ENCODE data around the gene FOLH1. TPM values are rescaled to one million over a fixed set of nuclear protein-coding genes. Genes with fewer than 3 reads are reported as not detected.
"Not testable (repeated sequence)": the region's sequence is repeated elsewhere in the genome, so short reads cannot be mapped to it uniquely, and the experiment has no call there.

The FOLH1 gene
- 0.98 TPM for total RNA-seq (2021; ENCODE audit: unreplicated experiment)
- polyA plus RNA-seq (2012; ENCODE audit: insufficient read length): not detected
- Bru-seq, nascent RNA: percentile 17 among the genes with signal in this experiment
- BruChase-seq, experiment 1, labeled RNA remaining after a 2-hour chase: percentile 12 among the genes with signal in this experiment
- BruChase-seq, experiment 2, labeled RNA remaining after a 6-hour chase: percentile 13 among the genes with signal in this experiment
- long read RNA-seq, partial matches to known transcripts: 0 of 1 reads
- long read RNA-seq, other reads (novel, unspliced or antisense): 1 of 1 reads

DNA sequence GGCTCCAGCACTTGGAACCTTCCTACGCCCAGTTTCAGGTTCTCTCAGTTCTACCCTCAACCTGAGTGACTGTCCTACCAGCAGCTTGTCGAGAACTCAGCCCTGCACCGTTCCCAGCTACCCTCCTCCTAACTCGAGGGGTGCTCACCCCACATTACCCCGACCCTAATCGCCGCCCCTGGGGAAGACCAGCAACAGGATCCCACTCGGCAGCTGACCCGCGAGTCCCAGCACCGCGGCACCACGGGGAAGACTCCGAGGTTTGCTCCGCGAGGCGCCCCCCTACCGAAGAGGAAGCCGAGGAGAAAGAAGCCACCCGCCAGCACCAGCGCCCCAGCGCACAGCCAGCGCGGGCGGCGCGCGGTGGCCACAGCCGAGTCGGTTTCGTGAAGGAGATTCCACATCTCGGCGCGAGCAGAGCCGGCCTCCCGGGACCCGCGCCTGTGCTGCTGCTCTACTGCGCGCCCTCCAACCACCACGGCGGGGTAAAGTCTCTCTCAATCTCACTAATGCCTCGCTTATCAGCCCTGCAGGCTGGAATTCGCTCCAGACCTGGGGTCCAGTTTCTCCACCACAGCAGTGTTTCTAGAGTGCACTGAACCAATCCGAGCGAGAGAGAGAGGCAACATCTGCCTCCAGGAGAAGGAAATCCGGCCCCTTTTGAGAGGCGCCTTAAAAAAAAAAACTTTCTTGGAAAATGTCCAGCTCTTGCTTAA is at the start of gene FOLH1:
TSS of gene FOLH1 (minus strand) at position 597 of the 716 bp plus-strand sequence. CDS start at position 404, 193 bp downstream.
- in situ Hi-C loops (cut with HindIII; ENCODE audit: low pct_unique_long_range_greater_than_20kb, low sequenced_read_pairs) (no loop called here), intact Hi-C loops (cut with micrococcal nuclease; ENCODE audit: unreplicated experiment) (no loop called here)
- peak; percentile 85 for ATAC-seq

DNA sequence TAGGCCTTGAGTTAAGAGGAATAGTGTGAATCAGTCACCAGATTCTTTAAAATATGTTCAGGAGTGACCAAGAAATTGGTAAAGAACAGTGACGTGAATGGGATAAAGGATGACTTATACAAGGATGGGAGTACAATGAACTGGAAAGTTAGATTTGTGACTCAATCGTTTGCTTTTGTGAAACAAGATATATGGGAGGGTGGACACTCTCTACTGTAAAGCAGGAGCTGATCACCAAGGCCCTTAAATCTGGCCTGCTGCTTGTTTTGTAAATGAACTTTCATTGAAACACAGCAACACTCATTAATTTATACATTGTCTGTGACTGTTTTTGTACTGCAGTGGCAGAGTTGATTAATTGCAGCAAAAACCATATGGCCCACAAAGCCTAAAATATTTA is 46.7 kb upstream of the FOLH1 start:
- CTCF ChIA-PET; in situ Hi-C loops (cut with HindIII; ENCODE audit: low pct_unique_long_range_greater_than_20kb, low sequenced_read_pairs); ATAC-seq; H3K27me3 ChIP-seq (ENCODE audit: control insufficient read depth, insufficient read depth, low read length); POLR2A ChIA-PET; intact Hi-C loops (cut with micrococcal nuclease; ENCODE audit: unreplicated experiment); BruUV-seq (replicated peaks); H3K4me3 ChIP-seq (ENCODE audit: low read depth in 2 of 2, low read length in 2 of 2); H3K27ac ChIP-seq (ENCODE audit: low read length); H3K9me3 ChIP-seq (ENCODE audit: control insufficient read depth, insufficient read depth, low read depth, low read length); H3K4me1 ChIP-seq (ENCODE audit: control insufficient read depth, insufficient read depth, low read length); DNase-seq (ENCODE audit: low read depth, low spot score); H3K36me3 ChIP-seq (ENCODE audit: control insufficient read depth, insufficient read depth, low read length): not testable (repeated sequence)

More for the DNA sequence above, at the start of gene FOLH1:
- ChIA-PET CTCF (no interaction called here), POLR2A (interaction anchor here (0.6 kb wide), 1 partner anchor 140 kb away, joined by 3 read pairs; no protein-coding TSS in a partner anchor)
- no peak for DNase-seq (ENCODE audit: low read depth, low spot score)
- H3K4me3 ChIP-seq (ENCODE audit: low read depth in 2 of 2, low read length in 2 of 2): peak within 1 kb of the TSS; percentile 47 to 55
- no peak within 1 kb of the TSS for H3K27ac ChIP-seq (ENCODE audit: low read length)
- H3K9me3 ChIP-seq (ENCODE audit: control insufficient read depth, insufficient read depth, low read depth, low read length): no peaks in the 10 kb centered on the region
- TF ChIP-seq POLR2AphosphoS5 (IDR thresholded peaks at IDR 0.05; ENCODE audit: low read depth, low read length): no peak
- no peak for TF ChIP-seq SIN3A (IDR thresholded peaks at IDR 0.05; ENCODE audit: borderline replicate concordance, insufficient read depth, low read depth, low read length)
- no peak for TF ChIP-seq TCF7L2 (IDR thresholded peaks at IDR 0.05; ENCODE audit: low read depth, low read length)
- TF ChIP-seq, protein P1, sequence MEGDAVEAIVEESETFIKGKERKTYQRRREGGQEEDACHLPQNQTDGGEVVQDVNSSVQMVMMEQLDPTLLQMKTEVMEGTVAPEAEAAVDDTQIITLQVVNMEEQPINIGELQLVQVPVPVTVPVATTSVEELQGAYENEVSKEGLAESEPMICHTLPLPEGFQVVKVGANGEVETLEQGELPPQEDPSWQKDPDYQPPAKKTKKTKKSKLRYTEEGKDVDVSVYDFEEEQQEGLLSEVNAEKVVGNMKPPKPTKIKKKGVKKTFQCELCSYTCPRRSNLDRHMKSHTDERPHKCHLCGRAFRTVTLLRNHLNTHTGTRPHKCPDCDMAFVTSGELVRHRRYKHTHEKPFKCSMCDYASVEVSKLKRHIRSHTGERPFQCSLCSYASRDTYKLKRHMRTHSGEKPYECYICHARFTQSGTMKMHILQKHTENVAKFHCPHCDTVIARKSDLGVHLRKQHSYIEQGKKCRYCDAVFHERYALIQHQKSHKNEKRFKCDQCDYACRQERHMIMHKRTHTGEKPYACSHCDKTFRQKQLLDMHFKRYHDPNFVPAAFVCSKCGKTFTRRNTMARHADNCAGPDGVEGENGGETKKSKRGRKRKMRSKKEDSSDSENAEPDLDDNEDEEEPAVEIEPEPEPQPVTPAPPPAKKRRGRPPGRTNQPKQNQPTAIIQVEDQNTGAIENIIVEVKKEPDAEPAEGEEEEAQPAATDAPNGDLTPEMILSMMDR (IDR thresholded peaks at IDR 0.05): no peak
- TF ChIP-seq, protein P2, sequence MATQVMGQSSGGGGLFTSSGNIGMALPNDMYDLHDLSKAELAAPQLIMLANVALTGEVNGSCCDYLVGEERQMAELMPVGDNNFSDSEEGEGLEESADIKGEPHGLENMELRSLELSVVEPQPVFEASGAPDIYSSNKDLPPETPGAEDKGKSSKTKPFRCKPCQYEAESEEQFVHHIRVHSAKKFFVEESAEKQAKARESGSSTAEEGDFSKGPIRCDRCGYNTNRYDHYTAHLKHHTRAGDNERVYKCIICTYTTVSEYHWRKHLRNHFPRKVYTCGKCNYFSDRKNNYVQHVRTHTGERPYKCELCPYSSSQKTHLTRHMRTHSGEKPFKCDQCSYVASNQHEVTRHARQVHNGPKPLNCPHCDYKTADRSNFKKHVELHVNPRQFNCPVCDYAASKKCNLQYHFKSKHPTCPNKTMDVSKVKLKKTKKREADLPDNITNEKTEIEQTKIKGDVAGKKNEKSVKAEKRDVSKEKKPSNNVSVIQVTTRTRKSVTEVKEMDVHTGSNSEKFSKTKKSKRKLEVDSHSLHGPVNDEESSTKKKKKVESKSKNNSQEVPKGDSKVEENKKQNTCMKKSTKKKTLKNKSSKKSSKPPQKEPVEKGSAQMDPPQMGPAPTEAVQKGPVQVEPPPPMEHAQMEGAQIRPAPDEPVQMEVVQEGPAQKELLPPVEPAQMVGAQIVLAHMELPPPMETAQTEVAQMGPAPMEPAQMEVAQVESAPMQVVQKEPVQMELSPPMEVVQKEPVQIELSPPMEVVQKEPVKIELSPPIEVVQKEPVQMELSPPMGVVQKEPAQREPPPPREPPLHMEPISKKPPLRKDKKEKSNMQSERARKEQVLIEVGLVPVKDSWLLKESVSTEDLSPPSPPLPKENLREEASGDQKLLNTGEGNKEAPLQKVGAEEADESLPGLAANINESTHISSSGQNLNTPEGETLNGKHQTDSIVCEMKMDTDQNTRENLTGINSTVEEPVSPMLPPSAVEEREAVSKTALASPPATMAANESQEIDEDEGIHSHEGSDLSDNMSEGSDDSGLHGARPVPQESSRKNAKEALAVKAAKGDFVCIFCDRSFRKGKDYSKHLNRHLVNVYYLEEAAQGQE (IDR thresholded peaks at IDR 0.05; ENCODE audit: insufficient read depth in 1 of 2, low read depth in 2 of 2, low read length in 1 of 2): no peak
- no peaks in the 10 kb centered on the region for H3K36me3 ChIP-seq (ENCODE audit: control insufficient read depth, insufficient read depth, low read length)
- H3K27me3 ChIP-seq (ENCODE audit: control insufficient read depth, insufficient read depth, low read length): no peaks in the 10 kb centered on the region; the same call in 1 of the 2 replicates
- H3K4me1 ChIP-seq (ENCODE audit: control insufficient read depth, insufficient read depth, low read length): no peaks in the 10 kb centered on the region; the same call in 1 of the 2 replicates
- BruUV-seq (replicated peaks): no TSS peak

DNA sequence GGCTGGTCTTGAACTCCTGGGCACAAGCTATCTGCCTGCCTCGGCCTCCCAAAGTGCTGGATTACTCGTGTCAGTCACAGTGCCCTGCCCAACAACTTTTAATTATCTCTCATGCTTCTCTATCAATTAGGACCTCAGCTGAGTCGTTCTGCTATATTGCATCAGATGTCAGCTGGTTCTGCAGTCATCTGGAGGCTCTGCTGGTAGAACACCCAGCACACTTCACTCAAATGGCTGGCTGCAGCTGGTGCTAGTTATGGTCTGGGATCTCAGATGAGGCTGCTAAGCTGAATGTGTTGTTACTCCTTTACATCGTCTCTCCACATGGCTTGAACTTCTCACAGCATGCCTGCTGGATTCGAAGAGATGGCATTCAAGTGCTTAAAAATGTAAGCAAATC is 42.8 kb upstream of the FOLH1 start:
- DNase-seq (ENCODE audit: low read depth, low spot score); H3K36me3 ChIP-seq (ENCODE audit: control insufficient read depth, insufficient read depth, low read length); H3K4me1 ChIP-seq (ENCODE audit: control insufficient read depth, insufficient read depth, low read length); in situ Hi-C loops (cut with HindIII; ENCODE audit: low pct_unique_long_range_greater_than_20kb, low sequenced_read_pairs); H3K4me3 ChIP-seq (ENCODE audit: low read depth in 2 of 2, low read length in 2 of 2); BruUV-seq (replicated peaks); intact Hi-C loops (cut with micrococcal nuclease; ENCODE audit: unreplicated experiment); H3K9me3 ChIP-seq (ENCODE audit: control insufficient read depth, insufficient read depth, low read depth, low read length); CTCF ChIA-PET; H3K27me3 ChIP-seq (ENCODE audit: control insufficient read depth, insufficient read depth, low read length); H3K27ac ChIP-seq (ENCODE audit: low read length); POLR2A ChIA-PET; ATAC-seq: not testable (repeated sequence)

DNA sequence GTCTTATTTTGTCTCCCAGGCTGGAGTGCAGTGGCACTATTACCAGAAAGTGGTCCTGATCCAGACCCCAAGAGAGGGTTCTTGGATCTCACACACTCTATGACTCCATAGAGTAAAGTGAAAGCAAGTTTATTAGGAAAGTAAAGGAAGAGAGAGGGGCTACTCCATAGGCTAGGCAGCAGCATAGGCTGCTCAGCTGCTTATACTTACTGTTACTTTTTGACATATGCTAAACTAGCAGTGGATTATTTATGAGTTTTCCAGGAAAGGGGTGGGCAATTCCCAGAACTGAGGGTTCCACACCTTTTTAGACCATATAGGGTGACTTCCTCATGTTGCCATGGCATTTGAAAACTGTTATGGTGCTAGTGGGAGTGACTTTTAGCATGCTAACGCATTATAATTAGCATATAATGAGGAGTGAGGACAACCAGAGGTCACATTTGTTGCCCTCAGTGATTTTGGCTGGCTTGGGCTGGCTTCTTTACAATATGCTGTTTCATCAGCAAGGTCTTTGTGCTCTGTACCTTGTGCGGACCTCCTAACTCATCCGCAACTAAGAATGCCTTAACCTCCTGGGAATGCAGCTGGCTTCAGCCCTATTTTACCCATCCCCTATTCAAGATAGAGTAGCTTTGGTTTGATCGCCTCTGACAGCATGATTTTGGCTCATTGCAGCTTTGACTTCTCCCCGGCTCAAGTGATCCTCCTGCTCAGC is 42.2 kb upstream of the FOLH1 start:
- BruUV-seq (replicated peaks); H3K27me3 ChIP-seq (ENCODE audit: control insufficient read depth, insufficient read depth, low read length); CTCF ChIA-PET; intact Hi-C loops (cut with micrococcal nuclease; ENCODE audit: unreplicated experiment); H3K27ac ChIP-seq (ENCODE audit: low read length); in situ Hi-C loops (cut with HindIII; ENCODE audit: low pct_unique_long_range_greater_than_20kb, low sequenced_read_pairs); DNase-seq (ENCODE audit: low read depth, low spot score); H3K9me3 ChIP-seq (ENCODE audit: control insufficient read depth, insufficient read depth, low read depth, low read length); POLR2A ChIA-PET; H3K4me3 ChIP-seq (ENCODE audit: low read depth in 2 of 2, low read length in 2 of 2); ATAC-seq; H3K4me1 ChIP-seq (ENCODE audit: control insufficient read depth, insufficient read depth, low read length); H3K36me3 ChIP-seq (ENCODE audit: control insufficient read depth, insufficient read depth, low read length): not testable (repeated sequence)

DNA sequence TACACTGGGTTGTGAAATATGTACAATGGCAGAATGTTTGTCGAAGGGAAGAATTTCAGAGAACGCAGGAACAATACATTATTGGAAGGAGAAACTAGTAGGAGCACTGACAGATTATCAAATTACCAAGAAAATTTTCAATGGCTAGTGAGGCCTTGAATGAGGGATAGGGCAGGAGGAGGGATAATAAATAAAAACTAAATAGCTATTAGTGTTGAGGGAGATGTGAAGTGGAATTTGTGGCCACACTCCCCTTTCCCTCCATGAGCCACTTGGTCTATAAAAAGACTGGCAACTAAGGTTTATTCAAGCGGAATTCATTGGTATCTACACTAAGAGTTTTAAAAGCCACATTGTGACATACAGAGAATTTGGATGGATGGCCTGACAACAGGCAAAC is 41.0 kb upstream of the FOLH1 start:
- in situ Hi-C loops (cut with HindIII; ENCODE audit: low pct_unique_long_range_greater_than_20kb, low sequenced_read_pairs); intact Hi-C loops (cut with micrococcal nuclease; ENCODE audit: unreplicated experiment); H3K9me3 ChIP-seq (ENCODE audit: control insufficient read depth, insufficient read depth, low read depth, low read length); DNase-seq (ENCODE audit: low read depth, low spot score); ATAC-seq; H3K4me1 ChIP-seq (ENCODE audit: control insufficient read depth, insufficient read depth, low read length); H3K36me3 ChIP-seq (ENCODE audit: control insufficient read depth, insufficient read depth, low read length); POLR2A ChIA-PET; H3K4me3 ChIP-seq (ENCODE audit: low read depth in 2 of 2, low read length in 2 of 2); BruUV-seq (replicated peaks); H3K27me3 ChIP-seq (ENCODE audit: control insufficient read depth, insufficient read depth, low read length); CTCF ChIA-PET; H3K27ac ChIP-seq (ENCODE audit: low read length): not testable (repeated sequence)

All from Panc1 (cell line).